ENCODE results near the gene KRTCAP3. TPM values are rescaled to one million over a fixed set of nuclear protein-coding genes. Genes with fewer than 3 reads are reported as not detected.

KRTCAP3 gene
- total and polyA plus RNA-seq, 9 of the 15 experiments (the other 6 are each of a cell fraction or from before 2014, with no cell fraction given): 0.24 to 1.4 (median 0.73) TPM

DNA sequence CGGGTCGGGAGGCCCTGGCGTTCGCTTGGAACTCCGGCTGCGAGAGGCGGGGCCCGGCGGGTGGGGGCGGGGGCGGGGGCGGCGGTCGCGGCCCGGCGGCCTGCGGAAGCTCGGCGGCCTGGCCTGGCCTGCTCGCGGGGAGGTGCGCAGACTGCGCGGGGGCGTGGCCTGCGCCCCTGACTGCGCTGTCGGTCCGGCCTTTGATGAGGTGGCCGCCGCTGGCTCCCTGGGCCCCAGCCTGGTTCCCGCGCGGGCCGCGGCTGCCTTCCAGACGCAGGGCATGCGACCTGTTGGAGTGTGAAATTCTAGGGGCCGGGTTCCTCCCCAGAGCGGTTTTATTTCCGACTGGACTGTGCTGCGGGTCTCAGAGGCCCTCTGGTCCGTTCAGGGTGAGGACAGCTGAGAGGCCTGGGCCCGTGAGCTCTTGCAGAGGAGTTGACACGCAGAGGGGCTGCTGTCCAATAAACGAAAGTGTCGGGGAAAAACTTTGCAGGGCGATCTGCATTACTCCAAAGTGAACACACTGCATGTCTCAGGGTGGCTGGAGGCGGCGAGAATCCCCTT, 13.1 kb upstream of the KRTCAP3 start (continued):
- TF ChIP-seq NFIC (IDR thresholded peaks at IDR 0.05) (0 out of 2 replicates have a peak, but pooled peaks have one; percentile 4), ZSCAN29 (IDR thresholded peaks at IDR 0.05) (no peak), ZNF12 (CRISPR knock-in tag; IDR thresholded peaks at IDR 0.05) (peak; percentile 53; the same call in 1 of the 2 replicates), ZNF197 (CRISPR knock-in tag; IDR thresholded peaks at IDR 0.05; ENCODE audit: low read depth) (no peak), CBX8 (IDR thresholded peaks at IDR 0.05; ENCODE audit: borderline replicate concordance, extremely low read depth, low read depth, low read length, poor library complexity, severe bottlenecking) (no peak), MAFG (tag; conservative IDR thresholded peaks at IDR 0.05) (no peak), PYGO2 (tag; IDR thresholded peaks at IDR 0.05) (no peak), TBP (optimal IDR thresholded peaks at IDR 0.05; ENCODE audit: low read depth, low read length) (peak; percentile 64), EP400 (IDR thresholded peaks at IDR 0.05) (peak; percentile 78), ZC3H8 (IDR thresholded peaks at IDR 0.05) (no peak), RBM15 (IDR thresholded peaks at IDR 0.05; ENCODE audit: insufficient read depth, low read length) (no peak), MYNN (IDR thresholded peaks at IDR 0.05) (no peak), MYNN (CRISPR knock-in tag; IDR thresholded peaks at IDR 0.05) (no peak), SMC3 (conservative IDR thresholded peaks at IDR 0.05; ENCODE audit: insufficient read depth, low read depth, low read length) (no peak), PHTF2 (CRISPR knock-in tag; IDR thresholded peaks at IDR 0.05) (no peak), ZNF766 (CRISPR knock-in tag; conservative IDR thresholded peaks at IDR 0.05) (no peak), TSC22D4 (tag; IDR thresholded peaks at IDR 0.05) (no peak), CCNT2 (IDR thresholded peaks at IDR 0.05; ENCODE audit: borderline replicate concordance, extremely low read depth, insufficient read length, low read depth, low read length) (no peak), MTF1 (CRISPR knock-in tag; IDR thresholded peaks at IDR 0.05; ENCODE audit: borderline replicate concordance) (no peak), CSDE1 (IDR thresholded peaks at IDR 0.05) (no peak; a peak in 1 of 4 replicates), ZNF253 (CRISPR knock-in tag; conservative IDR thresholded peaks at IDR 0.05) (no peak), NELFE (IDR thresholded peaks at IDR 0.05; ENCODE audit: insufficient read depth, insufficient read length) (no peak), KDM1A (IDR thresholded peaks at IDR 0.05) (no peak), ZNF699 (CRISPR knock-in tag; IDR thresholded peaks at IDR 0.05; ENCODE audit: insufficient replicate concordance) (no peak)
- TF ChIP-seq, protein P1, sequence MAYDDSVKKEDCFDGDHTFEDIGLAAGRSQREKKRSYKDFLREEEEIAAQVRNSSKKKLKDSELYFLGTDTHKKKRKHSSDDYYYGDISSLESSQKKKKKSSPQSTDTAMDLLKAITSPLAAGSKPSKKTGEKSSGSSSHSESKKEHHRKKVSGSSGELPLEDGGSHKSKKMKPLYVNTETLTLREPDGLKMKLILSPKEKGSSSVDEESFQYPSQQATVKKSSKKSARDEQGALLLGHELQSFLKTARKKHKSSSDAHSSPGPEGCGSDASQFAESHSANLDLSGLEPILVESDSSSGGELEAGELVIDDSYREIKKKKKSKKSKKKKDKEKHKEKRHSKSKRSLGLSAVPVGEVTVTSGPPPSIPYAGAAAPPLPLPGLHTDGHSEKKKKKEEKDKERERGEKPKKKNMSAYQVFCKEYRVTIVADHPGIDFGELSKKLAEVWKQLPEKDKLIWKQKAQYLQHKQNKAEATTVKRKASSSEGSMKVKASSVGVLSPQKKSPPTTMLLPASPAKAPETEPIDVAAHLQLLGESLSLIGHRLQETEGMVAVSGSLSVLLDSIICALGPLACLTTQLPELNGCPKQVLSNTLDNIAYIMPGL (CRISPR knock-in tag; IDR thresholded peaks at IDR 0.05): no peak
- TF ChIP-seq, protein P2, sequence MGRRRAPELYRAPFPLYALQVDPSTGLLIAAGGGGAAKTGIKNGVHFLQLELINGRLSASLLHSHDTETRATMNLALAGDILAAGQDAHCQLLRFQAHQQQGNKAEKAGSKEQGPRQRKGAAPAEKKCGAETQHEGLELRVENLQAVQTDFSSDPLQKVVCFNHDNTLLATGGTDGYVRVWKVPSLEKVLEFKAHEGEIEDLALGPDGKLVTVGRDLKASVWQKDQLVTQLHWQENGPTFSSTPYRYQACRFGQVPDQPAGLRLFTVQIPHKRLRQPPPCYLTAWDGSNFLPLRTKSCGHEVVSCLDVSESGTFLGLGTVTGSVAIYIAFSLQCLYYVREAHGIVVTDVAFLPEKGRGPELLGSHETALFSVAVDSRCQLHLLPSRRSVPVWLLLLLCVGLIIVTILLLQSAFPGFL (CRISPR knock-in tag; IDR thresholded peaks at IDR 0.05): no peak
- TF ChIP-seq, protein P3, sequence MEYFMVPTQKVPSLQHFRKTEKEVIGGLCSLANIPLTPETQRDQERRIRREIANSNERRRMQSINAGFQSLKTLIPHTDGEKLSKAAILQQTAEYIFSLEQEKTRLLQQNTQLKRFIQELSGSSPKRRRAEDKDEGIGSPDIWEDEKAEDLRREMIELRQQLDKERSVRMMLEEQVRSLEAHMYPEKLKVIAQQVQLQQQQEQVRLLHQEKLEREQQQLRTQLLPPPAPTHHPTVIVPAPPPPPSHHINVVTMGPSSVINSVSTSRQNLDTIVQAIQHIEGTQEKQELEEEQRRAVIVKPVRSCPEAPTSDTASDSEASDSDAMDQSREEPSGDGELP (CRISPR knock-in tag; IDR thresholded peaks at IDR 0.05; ENCODE audit: borderline replicate concordance): peak; percentile 55
